ENCODE data around the gene ZNF628. TPM values are rescaled to one million over a fixed set of nuclear protein-coding genes. Genes with fewer than 3 reads are reported as not detected.
"Not testable (repeated sequence)": the region's sequence is repeated elsewhere in the genome, so short reads cannot be mapped to it uniquely, and the experiment has no call there.

Gene ZNF628
- total RNA-seq, 1 donor from 2014 or later: 4.7 TPM

DNA sequence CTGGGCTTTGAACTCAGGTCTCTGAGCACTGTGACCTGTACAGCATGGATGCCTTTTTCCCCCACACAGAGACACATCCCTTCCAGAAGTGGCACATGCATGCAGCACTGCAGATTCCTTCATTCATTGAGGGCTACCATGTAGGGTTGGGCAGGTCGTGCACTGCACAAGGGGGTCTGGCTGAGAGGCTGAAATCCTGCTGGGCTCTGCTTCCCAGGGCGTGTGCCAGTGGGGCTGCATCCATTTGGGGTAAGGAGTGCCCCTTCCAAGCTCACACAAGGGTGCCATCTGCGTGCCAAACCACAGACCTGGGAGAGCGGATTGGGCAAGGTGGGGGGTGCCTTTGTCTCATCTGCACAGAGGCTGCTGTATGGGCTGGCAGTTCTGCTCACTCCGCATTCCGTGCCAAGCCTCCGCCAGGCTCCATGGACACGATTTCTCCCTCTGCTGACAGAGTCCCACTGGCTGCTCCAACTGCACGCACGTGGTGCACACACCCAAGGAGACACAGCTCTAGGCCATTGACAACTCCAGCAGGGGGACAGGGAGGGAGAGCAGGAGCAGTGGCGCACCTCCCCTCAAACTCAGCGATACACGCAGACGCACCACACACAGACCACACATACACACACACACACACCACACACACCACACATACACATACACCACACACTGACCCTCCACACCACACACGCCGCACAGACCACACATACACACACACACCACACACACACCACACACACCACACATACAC is 28.8 kb upstream of the ZNF628 start:
- peak; percentile 55 for ATAC-seq (ENCODE audit: poor library complexity)
- intact Hi-C loops (cut with DNase I): no loop called here
- DNase-seq: no peak

- ATAC-seq (ENCODE audit: poor library complexity); DNase-seq; intact Hi-C loops (cut with DNase I): not testable (repeated sequence)
These were observed 28.3 kb upstream of the ZNF628 start for GRCh38 chr19:55448175-55448490.

GRCh38 chr19:55449469-55449868 is 26.9 kb upstream of the ZNF628 start:
- intact Hi-C loops (cut with DNase I): no loop called here
- ATAC-seq (ENCODE audit: poor library complexity) (no peak), DNase-seq (no peak)

DNA sequence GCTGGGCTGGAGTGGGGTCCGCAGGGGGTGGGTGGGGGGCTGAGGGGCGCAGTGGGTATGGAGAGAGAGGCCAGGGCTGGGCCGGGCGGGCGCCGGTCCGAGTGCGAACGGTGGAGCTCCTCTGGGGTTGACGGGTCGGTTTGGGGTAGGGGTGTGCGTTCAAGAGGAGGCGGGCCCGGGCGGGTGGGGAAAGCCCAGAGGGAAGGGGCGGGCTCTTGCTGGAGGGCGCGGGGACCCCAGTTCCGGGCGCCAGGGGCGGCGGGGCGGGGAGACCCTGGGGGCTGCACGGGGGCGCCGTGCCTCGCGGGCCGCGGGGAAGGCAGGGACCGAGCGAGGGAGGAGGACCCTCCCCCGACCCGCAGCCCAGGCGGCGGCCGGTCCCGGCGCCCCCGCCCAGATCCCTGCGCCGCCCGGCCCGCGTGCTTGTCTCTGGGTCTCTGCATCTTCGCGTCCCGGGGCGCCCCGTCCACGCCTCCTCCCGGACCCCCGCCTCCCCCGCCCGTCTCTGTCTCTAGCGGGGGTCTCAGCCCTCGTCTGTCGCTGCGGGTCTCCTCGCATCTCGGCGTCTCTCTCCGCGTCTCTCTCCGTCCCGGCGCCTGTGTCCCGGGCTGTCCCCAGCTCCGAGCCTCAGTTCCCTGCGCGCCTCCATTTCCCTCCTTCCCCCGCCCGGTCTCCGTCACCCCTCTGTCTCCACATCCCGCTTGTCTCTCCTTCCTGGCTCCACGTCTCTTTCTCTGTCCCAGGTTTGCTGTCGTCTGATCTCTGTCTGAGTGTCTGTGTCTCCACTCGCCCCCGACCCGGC is 25.1 kb upstream of the ZNF628 start:
- intact Hi-C loops (cut with DNase I): no loop called here
- DNase-seq (no peak), ATAC-seq (ENCODE audit: poor library complexity) (no peak)

DNA sequence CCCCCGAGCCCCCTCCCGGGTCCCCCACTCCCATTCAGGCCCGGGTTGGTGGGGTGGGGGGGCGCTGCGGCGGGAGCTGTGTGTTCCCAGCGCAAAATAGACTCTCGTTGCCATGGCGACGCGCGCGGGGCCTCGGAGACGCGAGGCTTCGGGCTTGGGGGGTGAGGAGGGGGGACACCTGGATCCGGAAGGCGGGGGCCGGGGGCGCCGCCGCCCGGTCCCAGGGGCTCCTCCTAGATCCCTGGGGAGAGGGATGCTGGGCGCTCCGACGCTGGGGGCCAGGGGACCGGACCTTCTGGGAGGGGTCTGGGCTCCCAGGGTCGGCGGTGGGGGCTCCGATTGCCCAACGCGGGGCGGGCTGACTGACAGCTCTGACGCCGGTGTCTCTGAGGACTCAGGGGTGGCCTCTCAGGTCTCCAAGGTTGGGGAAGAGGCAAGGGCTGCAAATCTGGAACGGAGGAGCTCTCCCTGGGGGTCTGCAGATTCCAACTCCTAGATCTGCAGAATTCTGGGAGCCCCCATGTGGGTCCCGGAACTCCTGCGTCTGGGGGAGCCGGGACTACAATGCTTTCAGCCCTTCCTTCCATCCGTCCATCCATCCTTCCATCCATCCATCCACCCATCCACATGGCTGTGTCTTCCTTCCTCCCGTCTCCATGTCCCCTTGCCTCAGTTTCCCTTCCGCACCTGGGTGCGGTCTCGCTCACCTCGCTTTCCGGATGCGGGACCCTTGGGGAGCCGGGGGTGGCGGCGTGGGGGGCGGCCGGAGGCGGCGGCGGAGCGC is 24.3 kb upstream of the ZNF628 start:
- DNase-seq: no peak
- intact Hi-C loops (cut with DNase I): no loop called here
- no peak for ATAC-seq (ENCODE audit: poor library complexity)

- intact Hi-C loops (cut with DNase I): no loop called here
- peak; percentile 80 for ATAC-seq (ENCODE audit: poor library complexity)
These were observed 23.6 kb upstream of the ZNF628 start for GRCh38 chr19:55452749-55453346.

GRCh38 chr19:55453511-55454260 is 22.7 kb upstream of the ZNF628 start:
- DNase-seq (no peak), ATAC-seq (ENCODE audit: poor library complexity) (no peak)
- intact Hi-C loops (cut with DNase I): no loop called here

More at GRCh38 chr19:55452749-55453346, 23.6 kb upstream of the ZNF628 start:
- DNase-seq: peak; percentile 75

- DNase-seq: no peak
- intact Hi-C loops (cut with DNase I): no loop called here
- ATAC-seq (ENCODE audit: poor library complexity): no peak
These were observed 21.6 kb upstream of the ZNF628 start for GRCh38 chr19:55454787-55455243.

- DNase-seq (no peak), ATAC-seq (ENCODE audit: poor library complexity) (no peak)
- intact Hi-C loops (cut with DNase I): no loop called here
These were observed 20.7 kb upstream of the ZNF628 start for GRCh38 chr19:55455576-55456235.

- no peak for DNase-seq
- ATAC-seq (ENCODE audit: poor library complexity): no peak
- intact Hi-C loops (cut with DNase I): no loop called here
These were observed 20.1 kb upstream of the ZNF628 start for GRCh38 chr19:55456347-55456746.

DNA sequence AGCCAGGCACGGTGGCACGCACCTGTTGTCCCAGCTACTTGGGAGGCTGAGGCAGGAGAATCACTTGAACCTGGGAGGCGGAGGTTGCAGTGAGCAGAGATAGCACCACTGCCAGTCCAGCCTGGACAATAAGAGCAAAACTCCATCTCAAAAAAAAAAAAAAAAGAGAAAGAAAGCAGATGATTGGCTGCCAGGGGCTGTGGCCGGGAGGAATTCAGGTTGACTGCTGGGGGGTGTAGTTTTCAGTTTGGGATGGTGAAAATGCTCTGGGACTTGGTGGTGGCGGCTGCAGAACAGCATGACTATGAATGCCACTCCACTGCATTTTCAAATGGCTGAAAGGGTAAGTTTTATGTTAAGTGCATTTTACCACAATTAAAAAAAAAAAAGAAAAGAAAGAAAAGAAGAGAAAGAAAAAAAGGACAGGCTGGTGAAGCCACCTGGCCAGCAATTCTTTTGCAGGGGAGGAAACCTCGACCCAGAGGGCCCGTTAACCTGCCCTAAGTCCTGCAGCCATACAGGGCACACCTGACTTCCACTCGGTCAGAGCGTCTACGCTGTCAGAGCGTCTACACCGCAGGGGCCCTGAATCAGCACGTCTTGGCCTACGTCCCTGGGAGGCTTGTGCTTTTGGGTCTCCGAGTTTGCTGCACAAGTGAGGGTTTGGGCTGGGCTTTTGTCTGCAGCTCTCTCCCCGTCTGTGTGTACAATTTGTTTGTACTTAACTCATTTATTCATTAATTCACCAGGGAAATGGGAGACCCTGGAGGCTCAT is 18.5 kb upstream of the ZNF628 start:
- ATAC-seq (ENCODE audit: poor library complexity) (no peak), DNase-seq (no peak)
- intact Hi-C loops (cut with DNase I): no loop called here

- intact Hi-C loops (cut with DNase I): no loop called here
- ATAC-seq (ENCODE audit: poor library complexity) (no peak), DNase-seq (no peak)
These were observed 16.9 kb upstream of the ZNF628 start for GRCh38 chr19:55459551-55459949.

DNA sequence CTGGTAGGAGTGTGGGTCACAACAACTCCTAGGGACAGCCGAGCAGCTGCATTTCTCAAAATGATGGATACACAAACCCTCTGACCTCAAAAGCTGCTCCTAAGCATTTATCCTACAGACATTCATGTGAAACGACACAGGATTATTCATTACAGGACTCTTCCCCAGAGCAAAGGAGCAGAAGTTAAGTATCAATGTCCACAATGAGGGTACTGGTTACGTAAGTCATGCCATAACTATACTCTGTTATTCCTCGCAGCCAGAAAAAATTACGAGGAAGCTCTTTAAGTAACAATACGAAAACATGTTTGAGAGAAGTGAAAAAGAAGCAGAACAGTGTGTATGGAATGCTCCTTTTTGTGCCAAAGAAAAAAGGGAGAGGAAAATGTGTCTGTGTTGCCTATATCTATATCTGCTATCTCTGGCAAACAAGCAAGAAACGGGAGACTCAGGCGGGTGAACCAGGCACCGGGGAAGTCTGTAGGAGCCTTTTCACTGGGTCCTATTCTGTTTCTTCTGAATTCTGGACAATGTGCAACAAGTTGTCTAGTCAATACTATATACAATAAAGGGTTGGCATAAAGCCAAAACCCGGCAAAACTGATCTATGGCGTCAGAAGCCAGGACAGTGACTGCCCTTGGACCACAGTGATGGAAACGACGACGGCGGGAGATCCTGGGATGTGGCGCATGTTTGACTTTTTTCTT is 16.3 kb upstream of the ZNF628 start:
- ATAC-seq (ENCODE audit: poor library complexity) (no peak), DNase-seq (no peak)
- intact Hi-C loops (cut with DNase I): no loop called here

GRCh38 chr19:55460670-55461258 is 15.7 kb upstream of the ZNF628 start:
- peak; percentile 73 for ATAC-seq (ENCODE audit: poor library complexity)
- peak; percentile 88 for DNase-seq
- intact Hi-C loops (cut with DNase I): no loop called here

- intact Hi-C loops (cut with DNase I): no loop called here
- ATAC-seq (ENCODE audit: poor library complexity): peak; percentile 96
- DNase-seq: peak; percentile 100
These were observed 15.0 kb upstream of the ZNF628 start, which contains the start of gene ISOC2 for GRCh38 chr19:55461259-55461973. Gene ISOC2, minus strand, starts transcription at chr19:55461642. Its CDS starts 5,156 bp downstream, at chr19:55456486.
